HUDEP-2 (cell line): ENCODE measurements around the gene CAMTA2.
A peak's percentile ranks its signal among the peaks of the same experiment; 100 is the strongest.
"Not testable (repeated sequence)": the region's sequence is repeated elsewhere in the genome, so short reads cannot be mapped to it uniquely, and the experiment has no call there.

Experiments
- DNase-seq, 76 experiments: peaks; one replicate each; lab custom pipeline; 2025; ENCODE audit not compliant: unreplicated experiment in 76 of 76; lab: John Stamatoyannopoulos, UW

CAMTA2 gene

GRCh38 chr17:4986951-4987766 lies at the start of gene CAMTA2:
TSS of gene CAMTA2 (minus strand) at chr17:4987675. CDS start at chr17:4986222, 1,453 bp downstream.
- DNase-seq = peak in 66 of 76 experiments; percentile 2 to 78 (median 55)

- no peak for DNase-seq
Observed at GRCh38 chr17:5035315-5035714, 47.8 kb upstream of the CAMTA2 start, which contains the start of gene SLC52A1. TSS of gene SLC52A1 (minus strand) at chr17:5035426. CDS start at chr17:5034606, 820 bp downstream.

- DNase-seq = no peak
Observed at GRCh38 chr17:5034651-5035050, 47.2 kb upstream of the CAMTA2 start.

- no peak for DNase-seq
Observed at GRCh38 chr17:5034063-5034462, 46.6 kb upstream of the CAMTA2 start.

GRCh38 chr17:5033352-5034015 lies 46.0 kb upstream of the CAMTA2 start:
- DNase-seq = no peak

- DNase-seq = no peak
Observed at GRCh38 chr17:5032865-5033264, 45.4 kb upstream of the CAMTA2 start.

- DNase-seq = peak in 66 of 76 experiments; percentile 9 to 77 (median 54)
Observed at GRCh38 chr17:5031365-5032082, 44.0 kb upstream of the CAMTA2 start.

- not testable (repeated sequence) for DNase-seq
Observed at GRCh38 chr17:5030168-5030567, 42.7 kb upstream of the CAMTA2 start.

- no peak for DNase-seq
Observed at GRCh38 chr17:5027916-5028315, 40.4 kb upstream of the CAMTA2 start.

GRCh38 chr17:5027299-5027698 lies 39.8 kb upstream of the CAMTA2 start:
- no peak for DNase-seq

- DNase-seq = no peak
Observed at GRCh38 chr17:5024604-5025003, 37.1 kb upstream of the CAMTA2 start.

- no peak for DNase-seq
Observed at GRCh38 chr17:5023588-5024147, 36.2 kb upstream of the CAMTA2 start.

- DNase-seq = no peak
Observed at GRCh38 chr17:5022171-5022711, 34.8 kb upstream of the CAMTA2 start.

GRCh38 chr17:5020502-5021023 lies 33.1 kb upstream of the CAMTA2 start:
- no peak for DNase-seq

- DNase-seq = peak in 3 of 76 experiments; percentile 7 to 14 (median 9)
Observed at GRCh38 chr17:5019475-5019956, 32.0 kb upstream of the CAMTA2 start.

GRCh38 chr17:5014357-5014756 lies 26.9 kb upstream of the CAMTA2 start:
- no peak for DNase-seq

- no peak for DNase-seq
Observed at GRCh38 chr17:5011928-5012327, 24.5 kb upstream of the CAMTA2 start.

- DNase-seq = no peak
Observed at GRCh38 chr17:5003214-5003867, 15.9 kb upstream of the CAMTA2 start.

GRCh38 chr17:5002121-5002788 lies 14.8 kb upstream of the CAMTA2 start:
- no peak for DNase-seq
